A549 (cell line): ENCODE measurements around the gene NTRK3.

Experiments used
- CEBPB ChIP-seq, 2 experiments: fragments of >200 bp in 1 of 2; sonication (Bioruptor Twin) in 1 of 2; formaldehyde crosslinking in 1 of 2; IDR thresholded peaks; 2 replicates each; pipeline ENCODE4 v1.6.1; 2012 to 2016
- CTCF ChIP-seq: fragments of >200 bp; sonication (Bioruptor Twin); formaldehyde crosslinking; IDR thresholded peaks from 3 replicates; pipeline ENCODE4 v1.5.1; 2016
- FOSL2 ChIP-seq, 2 experiments: fragments of 450-650 bp in 1 of 2; fragments of >200 bp in 1 of 2; sonication (Bioruptor Twin) in 1 of 2; formaldehyde crosslinking; IDR thresholded peaks; 2 replicates each; pipeline versions ENCODE4 v1.5.0 to v1.6.1; 2016 to 2020; ENCODE audit warnings: mild to moderate bottlenecking in 1 of 2, moderate library complexity in 1 of 2
- HOXB13 ChIP-seq: fragments of 250-450 bp; sonication (Bioruptor Pico); IDR thresholded peaks from 2 replicates; pipeline ENCODE4 v1.5.0; 2020; ENCODE audit warnings: low read depth, mild to moderate bottlenecking, moderate library complexity
- MAFK ChIP-seq: fragments of 450-650 bp; IDR thresholded peaks from 2 replicates; pipeline ENCODE4 v1.6.1; 2014; ENCODE audit not compliant: partially characterized antibody
- MAX ChIP-seq: IDR thresholded peaks from 2 replicates; pipeline ENCODE4 v1.6.1; 2012
- PHF8 ChIP-seq: fragments of 200-600 bp; sonication (generic); IDR thresholded peaks from 2 replicates; pipeline ENCODE4 v1.6.1; 2016; ENCODE audit warnings: low read depth, mild to moderate bottlenecking, antibody characterized with exemption, moderate library complexity, borderline replicate concordance
- POLR2A ChIP-seq: IDR thresholded peaks from 2 replicates; pipeline ENCODE4 v1.6.1; 2012; ENCODE audit warnings: mild to moderate bottlenecking, low read length
- RFX5 ChIP-seq: fragments of 450-650 bp; IDR thresholded peaks from 2 replicates; pipeline ENCODE4 v1.7.1; 2014; ENCODE audit warnings: antibody characterized with exemption, mild to moderate bottlenecking, moderate library complexity
- SREBF2 ChIP-seq: fragments of 450-650 bp; IDR thresholded peaks from 2 replicates; pipeline ENCODE4 v1.6.1; 2014; ENCODE audit warnings: mild to moderate bottlenecking, moderate library complexity
- TP53 ChIP-seq: fragments of 250-450 bp; sonication (Bioruptor Pico); IDR thresholded peaks from 2 replicates; pipeline ENCODE4 v1.5.0; 2021; ENCODE audit warnings: mild to moderate bottlenecking, moderate library complexity

- TF ChIP-seq TP53 (CRISPR knock-in tag), result no peak
- TF ChIP-seq RFX5, result no peak
- no peak for TF ChIP-seq CTCF
- TF ChIP-seq CEBPB (IDR thresholded peaks at IDR 0.05), result no peak
- TF ChIP-seq HOXB13 (CRISPR knock-in tag), result no peak
- no peak for TF ChIP-seq SREBF2
- TF ChIP-seq MAX, result no peak
- no peak for TF ChIP-seq PHF8
- no peak for TF ChIP-seq MAFK
- TF ChIP-seq FOSL2 (IDR thresholded peaks at IDR 0.05), result no peak
- no peak for TF ChIP-seq FOSL2 (CRISPR knock-in tag; IDR thresholded peaks at IDR 0.05)
- no peak for TF ChIP-seq POLR2A
Observed at GRCh38 chr15:88190232-88190631, 66.3 kb downstream of the NTRK3 start.
